Measurements from ENCODE around the gene DDX24.

DNA sequence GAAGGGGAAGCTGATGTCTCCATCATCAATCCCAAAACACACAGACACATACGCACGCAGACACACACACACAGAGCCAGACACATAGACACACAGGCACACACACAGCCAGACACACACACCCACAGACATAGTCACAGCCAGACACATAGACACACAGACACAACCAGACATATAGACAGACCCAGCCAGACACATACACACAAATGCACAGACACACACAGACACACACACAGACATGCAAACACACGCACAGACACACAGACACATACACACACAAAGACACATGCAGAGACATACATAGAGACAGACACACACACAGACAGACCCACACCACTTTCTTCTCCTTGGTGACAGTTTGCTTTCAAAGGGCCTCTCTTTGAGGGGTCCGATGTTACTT lies 77.6 kb downstream of the DDX24 start:
- TF ChIP-seq GATA2 (IDR thresholded peaks at IDR 0.05; ENCODE audit: low read depth, low read length) (no peak), GATA3 (IDR thresholded peaks at IDR 0.05; ENCODE audit: low read depth, low read length) (no peak)
